Measurements from ENCODE around the gene TCHHL1. TPM values are rescaled to one million over a fixed set of nuclear protein-coding genes. Genes with fewer than 3 reads are reported as not detected.

TCHHL1 gene
- total and polyA plus RNA-seq, 2 of the 13 experiments (the other 11 are each of a cell fraction or from before 2014, with no cell fraction given) = not detected

DNA sequence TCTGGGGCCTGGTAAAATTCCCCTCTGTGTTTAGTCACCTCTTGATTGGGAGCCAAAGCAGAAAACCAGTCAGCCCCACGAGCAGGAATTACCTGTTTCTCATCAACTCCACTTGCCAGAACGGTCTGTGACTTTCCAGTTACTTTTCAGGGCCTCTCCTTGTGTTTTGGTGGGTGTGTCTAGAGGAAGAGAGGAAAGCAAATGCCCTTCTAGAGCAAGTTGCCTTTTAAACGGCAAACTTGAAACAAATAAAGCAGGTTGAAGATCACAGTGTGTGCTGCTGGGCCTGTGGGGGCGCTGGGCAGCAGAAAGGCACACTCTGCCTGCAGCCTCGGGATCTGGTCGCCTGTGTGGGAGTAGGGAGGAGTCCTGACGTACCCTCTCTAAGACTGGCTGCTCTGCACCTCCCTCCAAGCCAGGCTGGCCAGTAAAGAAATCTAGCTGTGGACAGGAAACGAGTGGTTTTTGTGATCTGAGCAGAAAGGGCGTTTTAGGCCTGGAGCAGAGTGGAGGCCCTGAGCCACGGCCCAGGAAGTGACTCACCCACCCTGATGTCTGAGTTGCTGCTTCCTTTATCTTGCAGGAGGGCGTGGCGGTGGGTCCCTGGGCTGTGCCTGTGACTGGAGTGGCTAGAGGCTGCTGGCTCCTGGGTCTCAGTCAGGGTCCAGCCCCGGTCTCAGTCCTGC lies 41.0 kb downstream of the TCHHL1 start (continued):
- TF ChIP-seq RARG (CRISPR knock-in tag; IDR thresholded peaks at IDR 0.05; ENCODE audit: low read depth) (no peak), ZNF713 (CRISPR knock-in tag; IDR thresholded peaks at IDR 0.05) (no peak), SOX5 (CRISPR knock-in tag; IDR thresholded peaks at IDR 0.05; ENCODE audit: borderline replicate concordance) (no peak), ADNP (CRISPR knock-in tag; IDR thresholded peaks at IDR 0.05) (no peak), MYC (CRISPR knock-in tag; IDR thresholded peaks at IDR 0.05; ENCODE audit: borderline replicate concordance) (peak; percentile 38; the same call in 1 of the 2 replicates), TAF1 (CRISPR knock-in tag; IDR thresholded peaks at IDR 0.05) (peak; percentile 63), CCAR2 (optimal IDR thresholded peaks at IDR 0.05; ENCODE audit: low read depth, low read length) (no peak), ZNF562 (CRISPR knock-in tag; IDR thresholded peaks at IDR 0.05; ENCODE audit: borderline replicate concordance) (no peak), RXRA (CRISPR knock-in tag; IDR thresholded peaks at IDR 0.05) (peak; percentile 19; the same call in 1 of the 2 replicates), PAX8 (CRISPR knock-in tag; IDR thresholded peaks at IDR 0.05; ENCODE audit: borderline replicate concordance) (no peak), STAT5B (CRISPR knock-in tag; IDR thresholded peaks at IDR 0.05) (no peak), ZNF180 (CRISPR knock-in tag; IDR thresholded peaks at IDR 0.05; ENCODE audit: borderline replicate concordance, low read depth) (no peak), CHD4 (IDR thresholded peaks at IDR 0.05; ENCODE audit: borderline replicate concordance, low read length) (no peak), ZNF367 (CRISPR knock-in tag; IDR thresholded peaks at IDR 0.05; ENCODE audit: borderline replicate concordance) (no peak), SP1 (IDR thresholded peaks at IDR 0.05) (no peak), SP1 (CRISPR knock-in tag; IDR thresholded peaks at IDR 0.05) (peak; percentile 57), ZNF260 (CRISPR knock-in tag; IDR thresholded peaks at IDR 0.05; ENCODE audit: borderline replicate concordance, low read depth) (no peak), ZKSCAN5 (CRISPR knock-in tag; IDR thresholded peaks at IDR 0.05) (no peak), CHCHD3 (CRISPR knock-in tag; IDR thresholded peaks at IDR 0.05) (0 out of 2 replicates have a peak, but pooled peaks have one; percentile 64)
- TF ChIP-seq, protein P1, sequence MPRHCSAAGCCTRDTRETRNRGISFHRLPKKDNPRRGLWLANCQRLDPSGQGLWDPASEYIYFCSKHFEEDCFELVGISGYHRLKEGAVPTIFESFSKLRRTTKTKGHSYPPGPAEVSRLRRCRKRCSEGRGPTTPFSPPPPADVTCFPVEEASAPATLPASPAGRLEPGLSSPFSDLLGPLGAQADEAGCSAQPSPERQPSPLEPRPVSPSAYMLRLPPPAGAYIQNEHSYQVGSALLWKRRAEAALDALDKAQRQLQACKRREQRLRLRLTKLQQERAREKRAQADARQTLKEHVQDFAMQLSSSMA (CRISPR knock-in tag; IDR thresholded peaks at IDR 0.05) = no peak
- TF ChIP-seq, protein P2, sequence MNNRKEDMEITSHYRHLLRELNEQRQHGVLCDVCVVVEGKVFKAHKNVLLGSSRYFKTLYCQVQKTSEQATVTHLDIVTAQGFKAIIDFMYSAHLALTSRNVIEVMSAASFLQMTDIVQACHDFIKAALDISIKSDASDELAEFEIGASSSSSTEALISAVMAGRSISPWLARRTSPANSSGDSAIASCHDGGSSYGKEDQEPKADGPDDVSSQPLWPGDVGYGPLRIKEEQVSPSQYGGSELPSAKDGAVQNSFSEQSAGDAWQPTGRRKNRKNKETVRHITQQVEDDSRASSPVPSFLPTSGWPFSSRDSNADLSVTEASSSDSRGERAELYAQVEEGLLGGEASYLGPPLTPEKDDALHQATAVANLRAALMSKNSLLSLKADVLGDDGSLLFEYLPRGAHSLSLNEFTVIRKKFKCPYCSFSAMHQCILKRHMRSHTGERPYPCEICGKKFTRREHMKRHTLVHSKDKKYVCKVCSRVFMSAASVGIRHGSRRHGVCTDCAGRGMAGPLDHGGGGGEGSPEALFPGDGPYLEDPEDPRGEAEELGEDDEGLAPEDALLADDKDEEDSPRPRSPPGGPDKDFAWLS (CRISPR knock-in tag; IDR thresholded peaks at IDR 0.05; ENCODE audit: borderline replicate concordance) = no peak
- TF ChIP-seq, protein P3, sequence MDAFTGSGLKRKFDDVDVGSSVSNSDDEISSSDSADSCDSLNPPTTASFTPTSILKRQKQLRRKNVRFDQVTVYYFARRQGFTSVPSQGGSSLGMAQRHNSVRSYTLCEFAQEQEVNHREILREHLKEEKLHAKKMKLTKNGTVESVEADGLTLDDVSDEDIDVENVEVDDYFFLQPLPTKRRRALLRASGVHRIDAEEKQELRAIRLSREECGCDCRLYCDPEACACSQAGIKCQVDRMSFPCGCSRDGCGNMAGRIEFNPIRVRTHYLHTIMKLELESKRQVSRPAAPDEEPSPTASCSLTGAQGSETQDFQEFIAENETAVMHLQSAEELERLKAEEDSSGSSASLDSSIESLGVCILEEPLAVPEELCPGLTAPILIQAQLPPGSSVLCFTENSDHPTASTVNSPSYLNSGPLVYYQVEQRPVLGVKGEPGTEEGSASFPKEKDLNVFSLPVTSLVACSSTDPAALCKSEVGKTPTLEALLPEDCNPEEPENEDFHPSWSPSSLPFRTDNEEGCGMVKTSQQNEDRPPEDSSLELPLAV (CRISPR knock-in tag; conservative IDR thresholded peaks at IDR 0.05; ENCODE audit: low read depth) = no peak
- TF ChIP-seq, protein P4, sequence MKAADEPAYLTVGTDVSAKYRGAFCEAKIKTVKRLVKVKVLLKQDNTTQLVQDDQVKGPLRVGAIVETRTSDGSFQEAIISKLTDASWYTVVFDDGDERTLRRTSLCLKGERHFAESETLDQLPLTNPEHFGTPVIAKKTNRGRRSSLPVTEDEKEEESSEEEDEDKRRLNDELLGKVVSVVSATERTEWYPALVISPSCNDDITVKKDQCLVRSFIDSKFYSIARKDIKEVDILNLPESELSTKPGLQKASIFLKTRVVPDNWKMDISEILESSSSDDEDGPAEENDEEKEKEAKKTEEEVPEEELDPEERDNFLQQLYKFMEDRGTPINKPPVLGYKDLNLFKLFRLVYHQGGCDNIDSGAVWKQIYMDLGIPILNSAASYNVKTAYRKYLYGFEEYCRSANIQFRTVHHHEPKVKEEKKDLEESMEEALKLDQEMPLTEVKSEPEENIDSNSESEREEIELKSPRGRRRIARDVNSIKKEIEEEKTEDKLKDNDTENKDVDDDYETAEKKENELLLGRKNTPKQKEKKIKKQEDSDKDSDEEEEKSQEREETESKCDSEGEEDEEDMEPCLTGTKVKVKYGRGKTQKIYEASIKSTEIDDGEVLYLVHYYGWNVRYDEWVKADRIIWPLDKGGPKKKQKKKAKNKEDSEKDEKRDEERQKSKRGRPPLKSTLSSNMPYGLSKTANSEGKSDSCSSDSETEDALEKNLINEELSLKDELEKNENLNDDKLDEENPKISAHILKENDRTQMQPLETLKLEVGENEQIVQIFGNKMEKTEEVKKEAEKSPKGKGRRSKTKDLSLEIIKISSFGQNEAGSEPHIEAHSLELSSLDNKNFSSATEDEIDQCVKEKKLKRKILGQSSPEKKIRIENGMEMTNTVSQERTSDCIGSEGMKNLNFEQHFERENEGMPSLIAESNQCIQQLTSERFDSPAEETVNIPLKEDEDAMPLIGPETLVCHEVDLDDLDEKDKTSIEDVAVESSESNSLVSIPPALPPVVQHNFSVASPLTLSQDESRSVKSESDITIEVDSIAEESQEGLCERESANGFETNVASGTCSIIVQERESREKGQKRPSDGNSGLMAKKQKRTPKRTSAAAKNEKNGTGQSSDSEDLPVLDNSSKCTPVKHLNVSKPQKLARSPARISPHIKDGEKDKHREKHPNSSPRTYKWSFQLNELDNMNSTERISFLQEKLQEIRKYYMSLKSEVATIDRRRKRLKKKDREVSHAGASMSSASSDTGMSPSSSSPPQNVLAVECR (CRISPR knock-in tag; IDR thresholded peaks at IDR 0.05; ENCODE audit: borderline replicate concordance) = peak; percentile 66; the same call in 1 of the 2 replicates

Data from HepG2 (cell line).